Muscle of back (tissue), 11 donors: ENCODE results near the gene ALCAM. TPM values are rescaled to one million over a fixed set of nuclear protein-coding genes. Genes with fewer than 3 reads are reported as not detected.
"Not testable (repeated sequence)": the region's sequence is repeated elsewhere in the genome, so short reads cannot be mapped to it uniquely, and the experiment has no call there.

ENCODE experiments used
- DNase-seq, 3 donors: peaks; one replicate each; pipeline versions ENCODE4 v3.0.0 to v3.0.0-alpha.2; 2013
- polyA plus RNA-seq, 10 donors: library from polyadenylated mRNA; unstranded; fragments of 120-200 nt; gene quantifications; one replicate each; pipeline ENCODE4 v1.2.1, GENCODE V29; 2013; ENCODE audit not compliant: insufficient read length in 10 of 10

The ALCAM gene
- polyA plus RNA-seq, 10 donors, result 8.5 to 44.3 (median 10.1) TPM

- no peak for DNase-seq
Measured at GRCh38 chr3:105584003-105584790, 217.5 kb downstream of the ALCAM start.

DNA sequence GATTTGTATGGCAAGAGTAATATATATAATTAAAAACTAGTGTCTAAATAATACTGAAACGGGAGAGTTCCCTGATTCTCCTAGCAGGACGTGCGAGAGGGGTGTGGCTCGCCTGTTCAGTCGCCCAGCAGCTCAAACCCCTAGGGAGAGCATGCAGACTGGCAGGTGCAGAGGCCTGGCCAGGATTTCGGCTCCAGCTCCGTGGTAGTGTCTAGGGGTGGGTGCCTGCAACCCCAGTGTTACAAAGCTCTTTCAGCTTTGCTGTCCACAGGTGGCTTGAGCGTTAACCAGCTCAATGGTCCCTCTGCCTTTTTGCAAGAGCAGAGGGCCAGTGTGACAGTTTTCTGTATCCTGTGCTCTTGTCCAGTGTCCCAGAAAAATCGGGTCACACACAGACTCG lies 226.6 kb downstream of the ALCAM start:
- no peak for DNase-seq

- no peak for DNase-seq
Measured at GRCh38 chr3:105594219-105594618, 227.5 kb downstream of the ALCAM start.

- peak in 1 of 3 donors; percentile 91 for DNase-seq
Measured at GRCh38 chr3:105598042-105598796, 231.5 kb downstream of the ALCAM start.

- no peak for DNase-seq
Measured at GRCh38 chr3:105599350-105599749, 232.6 kb downstream of the ALCAM start.

- not testable (repeated sequence) for DNase-seq
Measured at GRCh38 chr3:105601756-105602155, 235.0 kb downstream of the ALCAM start.

GRCh38 chr3:105602286-105602685 lies 235.6 kb downstream of the ALCAM start:
- not testable (repeated sequence) for DNase-seq

- not testable (repeated sequence) for DNase-seq
Measured at GRCh38 chr3:105603516-105603915, 236.8 kb downstream of the ALCAM start.

DNA sequence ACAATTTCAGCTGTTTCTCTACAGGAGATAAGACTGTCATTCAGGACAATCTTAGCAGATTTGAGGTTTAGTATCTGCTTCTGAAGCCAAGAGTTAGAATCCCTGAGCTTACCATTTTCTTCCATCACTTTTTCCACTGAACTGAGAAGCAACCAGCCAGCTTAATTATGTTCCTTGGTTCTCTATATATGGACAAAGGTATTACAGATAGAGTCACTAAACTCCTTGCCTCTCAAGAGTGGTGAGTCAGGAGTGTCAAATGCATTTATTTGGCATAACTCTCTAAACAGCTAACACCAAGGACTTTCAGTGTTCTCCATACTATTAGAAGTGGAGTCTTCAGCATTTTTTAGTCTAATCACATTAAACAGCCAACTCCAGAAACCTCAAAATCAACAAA lies 239.3 kb downstream of the ALCAM start:
- DNase-seq, result peak in 1 of 3 donors; percentile 30

DNA sequence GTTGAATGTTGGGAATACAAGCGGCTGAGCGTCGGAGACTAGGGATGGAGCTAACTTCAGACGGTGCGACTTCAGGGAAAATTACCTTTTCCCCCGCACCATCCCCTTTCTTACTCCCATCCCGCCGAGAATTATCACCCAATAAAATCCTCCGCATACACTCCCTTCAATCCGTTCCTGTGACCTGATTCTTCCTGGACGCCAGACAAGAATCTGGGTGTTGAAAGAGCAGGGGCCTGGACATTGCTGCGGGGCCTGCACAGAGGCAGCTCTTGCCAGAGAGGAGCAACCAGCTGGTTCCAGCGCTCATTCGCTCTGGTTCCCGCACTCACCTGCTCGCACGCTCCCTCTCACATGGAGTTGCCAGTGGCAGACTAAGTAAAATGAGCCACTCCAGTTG lies 241.9 kb downstream of the ALCAM start:
- DNase-seq, result peak in 2 of 3 donors; percentile 27 to 56

GRCh38 chr3:105610473-105610872 lies 243.8 kb downstream of the ALCAM start:
- no peak for DNase-seq

DNA sequence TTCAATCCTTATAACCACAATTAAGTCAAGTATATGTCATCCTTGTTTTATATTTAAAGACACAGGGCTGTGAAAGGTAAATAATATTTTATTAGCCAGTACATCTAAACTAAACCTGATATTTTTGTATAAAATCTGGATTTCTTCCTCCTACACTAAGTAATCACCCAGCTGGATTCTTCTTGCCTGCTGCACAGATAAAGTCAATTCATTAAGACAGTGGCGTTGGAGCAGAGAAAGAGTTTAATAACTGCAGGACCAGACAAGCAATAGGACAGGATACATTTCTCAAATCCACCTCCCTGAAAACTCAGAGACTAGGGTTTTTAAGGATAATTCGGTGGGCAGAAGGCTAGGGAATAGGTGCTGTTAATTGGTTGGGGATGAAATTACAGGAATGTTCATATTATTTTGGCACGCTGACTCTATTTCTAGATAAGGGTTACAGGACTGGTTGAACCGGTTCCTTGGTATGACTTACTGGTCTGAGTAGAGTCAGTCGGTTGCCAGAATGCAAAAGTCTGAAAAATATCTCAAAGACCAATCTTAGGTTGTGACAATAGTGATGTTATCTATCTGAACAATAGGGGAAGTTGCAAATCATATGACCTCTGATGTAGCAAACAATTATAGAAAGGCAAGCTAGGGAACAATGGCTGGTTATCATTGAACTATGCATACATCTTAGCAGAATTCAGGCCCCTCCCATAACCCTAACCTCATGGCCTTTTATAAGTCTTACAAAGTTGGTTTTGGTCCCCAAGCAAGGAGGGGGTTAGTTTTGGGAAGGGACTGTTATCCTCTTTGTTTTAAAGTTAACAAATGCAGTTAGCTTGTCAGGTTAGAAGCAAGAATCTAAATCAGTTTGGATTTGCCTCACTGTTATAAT lies 244.8 kb downstream of the ALCAM start:
- DNase-seq, result no peak

DNA sequence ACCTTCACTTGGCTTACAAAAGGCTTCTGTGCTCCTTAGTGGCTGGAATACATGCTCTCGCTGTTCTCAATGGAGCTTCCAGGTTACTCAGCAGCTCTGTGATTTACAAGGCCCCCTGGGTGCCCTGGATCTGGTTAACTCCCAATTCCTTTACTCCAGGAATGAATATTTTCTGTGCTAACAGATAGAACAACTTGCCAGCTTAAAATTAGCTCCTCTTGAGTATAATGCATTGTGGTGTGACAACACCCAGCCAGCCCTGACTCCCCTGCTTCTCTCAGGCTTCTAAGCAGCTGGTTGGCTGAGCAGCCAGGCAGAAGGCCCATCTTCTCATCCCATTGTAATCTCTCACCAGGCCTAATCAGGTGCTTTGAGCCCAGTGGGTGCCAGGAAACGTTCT lies 246.4 kb downstream of the ALCAM start:
- peak in 2 of 3 donors; percentile 7 to 36 for DNase-seq

GRCh38 chr3:105614288-105615030 lies 247.8 kb downstream of the ALCAM start:
- no peak for DNase-seq

DNA sequence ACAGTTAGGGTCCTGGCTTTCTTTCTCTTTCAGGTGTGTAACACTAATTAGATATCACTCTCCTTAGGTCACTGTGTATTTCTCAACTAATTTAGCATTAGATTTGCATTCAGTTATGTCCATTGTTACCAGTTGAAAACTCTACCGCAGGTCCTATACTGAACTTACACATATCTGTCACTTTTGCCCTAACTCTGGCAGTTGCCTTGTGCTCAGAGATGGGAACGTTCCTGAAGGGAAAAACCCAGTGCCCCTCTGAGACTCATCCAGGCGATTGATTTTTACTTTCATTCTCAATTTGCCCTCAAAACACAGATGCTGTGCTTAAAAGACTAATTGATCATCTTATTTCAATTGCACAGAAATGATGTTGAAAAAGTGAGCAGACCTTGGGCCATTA lies 249.1 kb downstream of the ALCAM start:
- no peak for DNase-seq

GRCh38 chr3:105616374-105617121 lies 249.8 kb downstream of the ALCAM start:
- peak in 2 of 3 donors; percentile 12 to 43 for DNase-seq

- DNase-seq, result no peak
Measured at GRCh38 chr3:105618556-105618955, 251.8 kb downstream of the ALCAM start.

GRCh38 chr3:105619651-105620050 lies 252.9 kb downstream of the ALCAM start:
- no peak for DNase-seq

- DNase-seq, result no peak
Measured at GRCh38 chr3:105620236-105620635, 253.5 kb downstream of the ALCAM start.

DNA sequence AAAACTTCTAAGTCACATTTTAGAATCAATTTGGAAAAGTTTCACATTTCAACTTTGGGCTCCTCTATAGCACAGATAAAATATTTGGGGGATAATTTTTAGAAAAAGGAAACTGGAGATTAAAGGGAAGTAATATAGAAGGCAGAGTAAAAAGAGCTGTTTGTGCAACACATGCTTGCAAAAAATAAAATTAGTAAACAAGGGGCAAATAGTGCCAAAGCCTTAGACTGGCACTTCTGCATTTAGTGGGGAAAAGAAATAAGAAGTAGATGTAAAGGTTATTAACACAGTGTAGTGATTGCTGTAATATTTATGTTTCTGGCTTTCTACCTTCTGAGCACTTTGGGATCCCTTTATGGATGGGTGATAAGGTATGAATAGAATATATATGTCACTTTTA lies 255.5 kb downstream of the ALCAM start:
- no peak for DNase-seq
